Immature natural killer cell (primary cell): Measurements from ENCODE around the gene GALNT9. TPM values are rescaled to one million over a fixed set of nuclear protein-coding genes. Genes with fewer than 3 reads are reported as not detected.
"Not testable (repeated sequence)": the region's sequence is repeated elsewhere in the genome, so short reads cannot be mapped to it uniquely, and the experiment has no call there.

ENCODE experiments used
- DNase-seq, 3 donors: peaks; one replicate each; pipeline ENCODE4 v3.0.0; 2022; ENCODE audit warnings: mixed read lengths in 1 of 3
- H3K27ac Mint-ChIP-seq, 6 donors: one replicate each; pipeline ENCODE4 v1.8.0; 2020; ENCODE audit warnings: mixed read lengths in 6 of 6, mild to moderate bottlenecking in 5 of 6, inconsistent platforms in 4 of 6, moderate library complexity in 3 of 6
- H3K27me3 Mint-ChIP-seq, 3 donors: one replicate each; pipeline ENCODE4 v1.8.0; 2020 to 2021; ENCODE audit warnings: low read depth in 3 of 3, mild to moderate bottlenecking in 3 of 3, mixed read lengths in 3 of 3, moderate library complexity in 3 of 3, inconsistent platforms in 1 of 3
- H3K36me3 Mint-ChIP-seq, 3 donors: one replicate each; pipeline ENCODE4 v1.8.0; 2020; ENCODE audit warnings: mixed read lengths in 3 of 3, inconsistent platforms in 2 of 3, mild to moderate bottlenecking in 2 of 3
- H3K4me1 Mint-ChIP-seq, 2 donors: one replicate each; pipeline ENCODE4 v1.8.0; 2020; ENCODE audit warnings: inconsistent platforms in 2 of 2, mild to moderate bottlenecking in 2 of 2, mixed read lengths in 2 of 2, moderate library complexity in 1 of 2
- H3K4me3 Mint-ChIP-seq, 5 donors: one replicate each; pipeline ENCODE4 v1.8.0; 2020; ENCODE audit warnings: mild to moderate bottlenecking in 5 of 5, mixed read lengths in 5 of 5, inconsistent platforms in 3 of 5, moderate library complexity in 3 of 5
- H3K9me3 Mint-ChIP-seq, 6 donors: one replicate each; pipeline ENCODE4 v1.8.0; 2020; ENCODE audit warnings: mild to moderate bottlenecking in 6 of 6, mixed read lengths in 6 of 6, inconsistent platforms in 4 of 6, moderate library complexity in 3 of 6
- polyA plus RNA-seq, 3 donors: library from polyadenylated mRNA; unstranded; fragments of 300-500 nt; fragmentation: Illumina TruSeq; gene quantifications; one replicate each; pipeline ENCODE4 v1.2.3, GENCODE V29; 2021

Gene GALNT9
- polyA plus RNA-seq, 3 donors from 2014 or later, result not detected

DNA sequence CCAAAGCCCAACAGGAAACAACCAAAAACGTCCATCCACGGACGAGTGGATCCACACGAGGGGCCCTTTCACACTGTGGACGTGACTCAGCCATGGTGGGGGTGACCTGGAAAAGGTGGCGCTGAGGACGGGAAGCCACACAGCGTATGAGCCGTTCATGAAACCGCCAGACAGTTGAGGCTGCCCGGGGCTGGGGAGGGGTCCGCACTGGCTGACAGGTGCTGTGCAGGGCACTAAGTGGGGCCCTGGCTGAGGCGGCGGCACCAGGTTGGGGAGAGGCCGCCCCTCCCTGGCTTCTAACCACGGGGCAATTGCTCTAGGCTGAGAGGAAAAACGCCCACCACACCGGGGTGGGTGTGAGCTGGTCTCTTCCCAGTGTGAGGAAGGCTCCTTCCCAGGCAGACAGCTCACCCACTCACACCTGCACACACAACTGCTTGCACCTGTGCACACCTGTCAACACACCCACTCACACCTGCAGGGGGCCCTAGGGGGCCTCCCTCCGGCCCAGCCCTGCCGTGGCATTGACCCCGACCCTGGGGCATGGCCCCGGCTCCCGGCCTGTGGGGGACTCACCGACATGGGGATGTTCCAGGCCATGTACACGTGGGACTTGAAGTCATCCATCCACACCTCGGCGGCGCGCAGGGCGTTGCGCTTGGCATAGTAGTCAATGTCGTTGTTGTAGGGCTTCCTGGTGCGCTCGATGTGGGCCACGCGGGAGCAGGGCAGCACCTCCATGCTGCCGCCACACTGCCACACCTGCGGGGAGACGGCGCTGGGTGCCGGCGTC, 126.3 kb downstream of the GALNT9 start:
- no peak overlapping the region for H3K4me3 Mint-ChIP-seq
- no peaks in the 10 kb centered on the region for H3K9me3 Mint-ChIP-seq
- no peaks in the 10 kb centered on the region for H3K4me1 Mint-ChIP-seq
- H3K27ac Mint-ChIP-seq, result no peak overlapping the region
- H3K27me3 Mint-ChIP-seq, result peaks cover 6% of the 10 kb centered on the region in 3 donors
- no peaks in the 10 kb centered on the region for H3K36me3 Mint-ChIP-seq
- DNase-seq, result no peak

DNA sequence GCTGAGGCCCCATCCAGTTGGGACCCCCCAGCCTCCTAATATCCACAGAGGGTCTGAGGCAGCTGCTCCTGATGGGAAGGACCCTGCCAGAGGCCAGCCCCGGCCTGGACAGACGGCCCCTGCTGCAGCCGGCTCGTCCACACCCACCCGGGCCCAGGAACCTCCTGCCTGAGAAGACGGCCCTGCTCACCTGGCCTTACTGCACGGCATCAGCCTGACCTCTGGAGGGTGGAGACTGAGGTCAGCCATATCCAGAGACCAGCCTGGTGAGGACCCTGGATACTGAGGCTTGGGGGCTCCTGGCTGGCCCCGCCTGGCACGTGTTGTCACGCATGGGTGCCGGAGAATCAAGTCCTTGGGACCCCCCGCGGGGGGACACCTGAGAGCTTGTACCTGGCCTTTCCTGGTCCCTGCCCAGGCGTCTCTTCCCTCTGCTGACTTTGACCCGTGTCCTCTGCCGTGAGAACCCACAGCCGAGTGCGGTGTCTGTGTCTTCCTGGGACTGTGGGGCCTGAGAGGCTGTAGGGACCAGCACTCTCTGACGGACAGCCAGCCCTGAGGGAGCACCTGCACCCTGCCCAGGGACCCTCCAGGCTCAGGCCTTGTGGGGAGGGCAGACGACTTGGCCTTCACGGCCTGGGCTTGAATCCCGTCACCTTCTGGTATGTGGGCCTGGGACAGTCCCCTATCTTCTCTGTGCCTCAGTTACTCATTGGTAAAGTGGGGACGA, 127.8 kb downstream of the GALNT9 start:
- DNase-seq, result no peak
- Mint-ChIP-seq H3K27ac (no peak overlapping the region), H3K27me3 (peaks cover 6 to 7% (median 6%) of the 10 kb centered on the region in 3 donors)

DNA sequence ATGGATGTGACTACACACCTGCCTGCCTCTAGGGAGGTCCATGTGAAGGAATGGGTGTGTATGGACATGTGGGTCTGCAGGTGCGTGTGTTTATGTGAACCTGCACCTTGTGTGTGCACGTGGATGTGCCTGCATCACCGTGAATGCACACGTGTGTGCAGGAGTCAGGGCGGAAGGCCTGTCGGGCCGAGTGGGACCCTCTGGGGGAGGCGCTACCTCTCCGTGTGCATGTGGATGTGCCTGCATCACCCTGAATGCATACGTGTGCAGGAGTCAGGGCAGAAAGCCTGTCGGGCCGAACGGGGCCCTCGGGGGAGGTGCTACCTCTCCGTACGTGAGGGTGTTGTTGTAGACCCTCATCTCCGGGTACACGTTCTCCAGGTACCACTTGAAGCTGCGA, 128.6 kb downstream of the GALNT9 start:
- DNase-seq, result no peak
- H3K36me3 Mint-ChIP-seq, result no peaks in the 10 kb centered on the region
- H3K4me3 Mint-ChIP-seq, result no peak overlapping the region
- peaks cover 5 to 6% (median 5%) of the 10 kb centered on the region in 3 donors for H3K27me3 Mint-ChIP-seq
- H3K4me1 Mint-ChIP-seq, result no peaks in the 10 kb centered on the region
- no peaks in the 10 kb centered on the region for H3K9me3 Mint-ChIP-seq
- no peak overlapping the region for H3K27ac Mint-ChIP-seq

More for the DNA sequence above, 127.8 kb downstream of the GALNT9 start:
- no peak overlapping the region for H3K4me3 Mint-ChIP-seq
- no peaks in the 10 kb centered on the region for H3K36me3 Mint-ChIP-seq
- H3K4me1 Mint-ChIP-seq, result no peaks in the 10 kb centered on the region
- no peaks in the 10 kb centered on the region for H3K9me3 Mint-ChIP-seq

DNA sequence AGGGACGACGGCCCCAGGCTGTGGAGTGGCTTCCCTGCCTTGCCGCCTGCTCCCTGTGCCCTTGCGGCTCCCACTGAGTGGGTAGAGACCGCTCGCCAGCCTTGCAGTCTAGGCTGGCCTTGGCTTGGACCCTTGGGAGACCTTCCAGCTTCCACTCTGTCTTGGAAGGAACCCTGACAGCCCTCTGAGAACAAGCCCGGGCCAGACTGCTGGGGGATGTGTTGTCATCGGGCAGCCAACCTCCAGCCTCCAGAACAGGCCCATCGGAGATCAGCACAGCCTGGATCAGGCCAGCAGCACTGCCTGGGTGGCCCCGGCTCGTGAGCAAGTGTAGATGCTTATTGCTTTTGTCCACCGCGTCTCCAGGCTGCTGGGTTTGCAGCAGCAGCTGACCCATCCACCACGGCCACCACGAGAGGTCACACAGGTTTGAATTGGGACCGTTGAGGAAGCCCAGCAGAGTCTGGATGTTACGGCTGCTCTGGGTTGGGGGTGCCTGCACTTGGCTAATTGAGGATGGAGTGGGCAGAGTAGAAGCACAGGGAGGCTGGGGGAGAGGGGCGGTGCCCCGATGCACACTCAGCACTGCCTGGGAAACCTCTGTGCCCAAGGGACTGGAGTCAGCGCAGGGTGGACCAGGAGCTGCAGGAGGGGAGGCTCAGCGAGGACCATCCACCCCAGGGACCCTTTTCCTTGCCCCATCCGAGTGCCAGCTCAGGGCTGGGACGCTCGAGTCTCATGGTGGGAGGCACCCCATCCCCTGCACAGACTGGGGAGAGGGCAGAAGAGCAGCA, 129.7 kb downstream of the GALNT9 start:
- Mint-ChIP-seq H3K4me1 (no peaks in the 10 kb centered on the region), H3K36me3 (no peaks in the 10 kb centered on the region), H3K4me3 (no peak overlapping the region), H3K27ac (no peak overlapping the region), H3K27me3 (peaks cover 2 to 5% (median 5%) of the 10 kb centered on the region in 3 donors), H3K9me3 (no peaks in the 10 kb centered on the region)
- no peak for DNase-seq

DNA sequence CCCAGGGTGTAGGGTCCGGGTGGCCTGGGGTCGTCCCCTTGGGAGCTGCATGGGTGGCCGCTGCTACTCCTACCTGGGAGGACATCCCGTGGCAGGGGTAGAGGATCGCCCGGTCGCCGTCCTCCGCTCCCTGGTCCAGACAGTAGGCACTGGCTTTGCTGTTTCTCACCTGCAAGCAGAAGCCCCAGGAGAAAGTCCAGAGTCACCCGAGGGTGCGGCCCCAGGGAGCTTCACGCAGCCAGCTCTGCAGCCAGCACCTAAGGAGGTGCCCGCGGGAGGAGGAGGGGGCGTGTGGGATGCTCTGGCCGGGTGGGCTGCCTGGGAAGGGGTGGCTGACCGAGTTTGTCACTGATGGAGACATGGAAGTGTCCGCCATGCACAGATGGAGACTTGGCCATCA, 130.3 kb downstream of the GALNT9 start:
- no peak overlapping the region for H3K27ac Mint-ChIP-seq
- H3K36me3 Mint-ChIP-seq, result peaks cover 0 to 3% (median 2%) of the 10 kb centered on the region in 3 donors
- no peak overlapping the region for H3K4me3 Mint-ChIP-seq
- peaks cover 0 to 2% (median 0%) of the 10 kb centered on the region in 6 donors for H3K9me3 Mint-ChIP-seq
- no peaks in the 10 kb centered on the region for H3K4me1 Mint-ChIP-seq
- peaks cover 4 to 6% (median 4%) of the 10 kb centered on the region in 3 donors for H3K27me3 Mint-ChIP-seq
- DNase-seq, result no peak

DNA sequence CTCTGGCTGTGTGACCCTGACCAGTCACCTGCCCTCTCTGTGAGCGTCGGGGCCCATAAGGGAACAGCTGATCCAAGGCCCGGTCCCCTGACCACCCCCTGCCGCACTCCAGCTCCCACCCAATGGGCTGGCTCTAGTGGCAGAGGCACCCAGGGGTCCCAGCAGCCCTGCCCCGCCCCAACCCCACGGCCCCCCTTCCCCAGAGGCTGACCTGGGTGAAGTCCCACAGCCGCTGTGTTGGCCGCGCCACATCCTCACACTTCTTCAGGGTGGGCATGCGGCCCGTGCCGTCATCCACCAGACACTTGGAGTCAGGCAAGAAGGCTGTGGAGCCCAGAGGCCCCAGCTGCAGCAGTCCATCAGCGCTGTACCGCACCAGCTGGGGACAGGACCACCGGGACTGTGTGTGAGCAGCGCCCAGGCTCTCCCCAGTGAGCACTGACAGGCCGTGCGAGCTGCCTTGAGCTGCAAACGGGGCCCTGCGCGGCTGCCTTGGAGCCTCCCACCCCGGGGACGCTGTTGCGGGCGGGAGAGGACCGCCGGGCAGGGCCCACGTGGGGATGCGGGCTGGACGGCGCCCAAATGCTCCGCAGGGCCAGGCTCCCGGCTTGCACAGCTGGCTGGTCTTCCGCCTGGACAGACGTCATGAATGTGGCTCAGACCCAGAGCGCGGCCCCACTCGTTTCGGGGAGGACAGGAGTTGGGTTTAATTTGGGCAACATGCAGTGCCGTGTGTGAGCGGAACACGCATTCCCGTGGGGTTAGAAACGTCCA, 131.6 kb downstream of the GALNT9 start:
- no peak overlapping the region for H3K4me3 Mint-ChIP-seq
- peaks cover 3 to 5% (median 4%) of the 10 kb centered on the region in 6 donors for H3K9me3 Mint-ChIP-seq
- H3K4me1 Mint-ChIP-seq, result no peaks in the 10 kb centered on the region
- no peak for DNase-seq
- H3K27ac Mint-ChIP-seq, result no peak overlapping the region
- H3K36me3 Mint-ChIP-seq, result peaks cover 0 to 4% (median 4%) of the 10 kb centered on the region in 3 donors
- H3K27me3 Mint-ChIP-seq, result peaks cover 3 to 8% (median 6%) of the 10 kb centered on the region in 3 donors

DNA sequence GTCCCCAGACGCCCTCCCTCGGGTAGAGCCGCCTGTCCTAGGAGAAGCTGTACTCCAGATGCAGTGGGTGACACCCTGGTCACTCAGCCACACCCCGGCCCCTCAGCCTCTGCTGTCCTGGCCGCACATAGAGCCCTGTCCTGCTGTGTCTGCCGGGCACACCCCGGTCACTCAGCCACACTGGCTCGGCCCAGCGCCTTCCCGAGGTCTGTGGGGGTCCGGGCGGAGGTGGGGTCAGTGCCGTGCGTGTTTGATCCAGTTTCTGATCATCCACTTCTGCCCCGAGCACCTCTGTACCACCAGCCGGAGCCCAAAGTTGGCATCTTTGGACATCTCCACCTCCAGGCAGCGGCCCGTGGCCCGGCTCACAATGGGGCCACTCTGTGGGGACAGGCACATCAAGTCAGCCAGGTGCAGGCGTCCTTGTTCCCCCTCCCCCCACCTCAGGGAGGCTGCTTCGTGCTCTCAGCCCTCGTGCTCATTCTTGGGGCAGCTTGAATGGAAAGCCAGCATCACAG, 132.5 kb downstream of the GALNT9 start:
- Mint-ChIP-seq H3K9me3 (peaks cover 3 to 5% (median 4%) of the 10 kb centered on the region in 6 donors), H3K4me1 (no peaks in the 10 kb centered on the region), H3K4me3 (no peak overlapping the region), H3K36me3 (peaks cover 0 to 4% (median 4%) of the 10 kb centered on the region in 3 donors), H3K27ac (no peak overlapping the region), H3K27me3 (peaks cover 3 to 8% (median 6%) of the 10 kb centered on the region in 3 donors)
- DNase-seq, result no peak

DNA sequence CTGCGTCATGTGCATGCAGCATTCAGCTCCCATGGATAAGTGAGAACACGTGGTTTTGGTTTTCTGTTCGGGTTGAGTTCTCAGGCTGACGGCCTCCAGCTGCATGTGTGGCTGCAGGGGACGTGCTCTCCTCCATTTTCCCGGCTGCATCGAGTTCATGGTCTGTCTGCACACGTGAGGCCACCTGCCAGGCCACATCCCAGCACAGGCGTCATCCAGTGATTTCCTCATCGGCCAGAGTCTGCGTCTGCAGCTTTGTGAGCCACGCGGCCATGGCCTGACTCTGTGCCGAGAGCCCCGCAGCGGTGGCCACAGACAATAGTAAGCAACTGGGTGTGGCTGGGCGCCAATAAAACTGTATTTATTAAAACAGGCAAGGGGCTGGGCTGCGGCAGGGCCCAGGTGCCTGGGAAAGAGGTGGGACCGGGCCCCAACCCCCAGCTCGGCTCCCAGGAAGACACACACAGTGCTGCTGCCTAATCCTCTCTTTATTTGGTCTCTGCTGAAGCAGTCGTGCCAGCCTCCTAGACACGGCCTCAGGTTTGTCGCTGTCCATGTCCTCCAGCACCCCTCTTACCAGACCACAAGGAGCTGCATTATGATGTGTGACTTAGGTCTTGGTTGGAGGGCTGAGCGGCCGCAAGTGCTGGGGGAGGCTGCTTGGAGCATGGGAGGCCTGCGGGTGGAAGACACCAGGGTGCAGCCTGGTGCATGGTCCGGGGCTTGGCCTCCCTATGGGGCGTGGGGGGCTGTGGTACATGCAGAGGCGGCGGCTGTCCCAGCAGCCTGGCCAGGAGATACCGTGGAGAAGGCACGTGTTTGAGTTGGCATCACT, 133.1 kb downstream of the GALNT9 start:
- H3K27ac Mint-ChIP-seq, result no peak overlapping the region
- peaks cover 3 to 8% (median 6%) of the 10 kb centered on the region in 3 donors for H3K27me3 Mint-ChIP-seq
- peaks cover 0 to 4% (median 4%) of the 10 kb centered on the region in 3 donors for H3K36me3 Mint-ChIP-seq
- no peak for DNase-seq
- no peak overlapping the region for H3K4me3 Mint-ChIP-seq
- peaks cover 3 to 5% (median 4%) of the 10 kb centered on the region in 6 donors for H3K9me3 Mint-ChIP-seq
- H3K4me1 Mint-ChIP-seq, result no peaks in the 10 kb centered on the region

DNA sequence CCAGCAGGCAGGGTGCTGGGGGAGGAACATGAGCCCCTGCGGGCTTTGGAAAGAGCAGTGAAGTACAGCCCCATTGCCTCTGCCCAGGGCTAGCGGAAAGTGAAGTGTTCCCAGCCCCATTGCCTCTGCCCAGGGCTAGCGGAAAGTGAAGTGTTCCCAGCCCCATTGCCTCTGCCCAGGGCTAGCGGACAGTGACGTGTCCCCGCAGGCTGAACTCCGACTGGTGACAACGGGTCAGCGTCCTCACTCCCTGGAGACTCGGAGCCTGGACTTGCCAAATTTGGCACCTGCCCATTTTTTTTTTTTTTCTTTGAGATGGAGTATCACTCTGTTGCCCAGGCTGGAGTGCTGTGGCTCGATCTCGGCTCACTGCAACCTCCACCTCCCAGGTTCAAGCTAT, 134.1 kb downstream of the GALNT9 start:
- H3K4me1 Mint-ChIP-seq, H3K36me3 Mint-ChIP-seq, DNase-seq, H3K27ac Mint-ChIP-seq, H3K27me3 Mint-ChIP-seq, H3K9me3 Mint-ChIP-seq, H3K4me3 Mint-ChIP-seq: not testable (repeated sequence)

DNA sequence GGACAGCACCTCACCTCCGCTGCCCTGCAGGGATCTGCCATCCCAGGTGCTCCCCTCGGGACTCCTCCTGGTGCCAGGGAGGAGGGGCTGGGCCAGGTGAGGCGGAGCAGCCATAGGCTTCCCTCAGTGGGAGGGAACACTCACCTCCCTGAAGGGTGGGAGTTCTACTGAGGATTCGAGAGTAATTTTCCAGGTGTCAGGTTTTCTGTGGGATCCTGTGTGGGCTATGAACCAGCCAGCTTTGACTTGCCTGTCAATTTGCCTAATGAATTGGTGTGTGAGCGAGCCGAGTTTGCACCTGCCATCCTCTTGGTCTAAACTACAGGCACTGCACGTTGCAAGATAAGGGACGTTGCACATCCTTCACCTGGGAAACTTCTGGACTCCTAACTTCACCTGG, 134.8 kb downstream of the GALNT9 start:
- Mint-ChIP-seq H3K27ac (no peak overlapping the region), H3K4me1 (peaks cover 5 to 13% of the 10 kb centered on the region in 2 donors), H3K27me3 (peaks cover 3 to 8% (median 8%) of the 10 kb centered on the region in 3 donors), H3K9me3 (peaks cover 3 to 5% (median 4%) of the 10 kb centered on the region in 6 donors), H3K36me3 (peaks cover 0 to 4% (median 4%) of the 10 kb centered on the region in 3 donors), H3K4me3 (no peak overlapping the region)
- no peak for DNase-seq

DNA sequence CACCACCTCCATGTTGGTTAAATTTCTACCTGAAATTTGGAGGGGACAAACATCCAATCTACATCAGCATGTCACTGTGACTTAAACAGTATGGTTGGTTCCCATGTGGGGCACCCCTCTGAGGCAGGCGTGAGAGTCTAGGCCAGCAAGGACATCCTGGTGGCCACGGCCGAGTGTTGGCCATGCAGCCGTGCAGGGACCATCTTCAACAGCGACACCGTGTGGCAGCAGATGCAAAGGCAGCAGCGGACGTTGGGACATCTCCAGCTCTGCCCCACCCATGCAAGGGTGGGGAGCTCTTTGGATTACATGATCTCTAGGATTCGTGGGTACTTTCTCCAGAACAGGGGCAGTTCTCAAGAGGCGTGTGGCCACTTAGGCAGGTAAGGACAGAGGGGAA, 135.3 kb downstream of the GALNT9 start:
- Mint-ChIP-seq H3K36me3 (peaks cover 0 to 4% (median 4%) of the 10 kb centered on the region in 3 donors), H3K9me3 (peaks cover 3 to 5% (median 4%) of the 10 kb centered on the region in 6 donors), H3K27me3 (peaks cover 3 to 8% (median 8%) of the 10 kb centered on the region in 3 donors), H3K4me3 (no peak overlapping the region), H3K4me1 (peaks cover 10 to 17% of the 10 kb centered on the region in 2 donors), H3K27ac (no peak overlapping the region)
- no peak for DNase-seq
